Dendritic cell treated with granulocyte-macrophage colony-stimulating factor and Interleukin-4, amounts not matched to agents 40 ng/mL and 50 ng/mL, for 4 days (primary cell): ENCODE data around the gene PKD2.
"Not testable (repeated sequence)": the region's sequence is repeated elsewhere in the genome, so short reads cannot be mapped to it uniquely, and the experiment has no call there.

Source experiments
- H3K27ac Mint-ChIP-seq: one replicate; pipeline ENCODE4 v1.8.0; 2022; ENCODE audit warnings: mild to moderate bottlenecking, mixed read lengths
- H3K27me3 Mint-ChIP-seq: one replicate; pipeline ENCODE4 v1.8.0; 2022; ENCODE audit warnings: mild to moderate bottlenecking, mixed read lengths
- H3K36me3 Mint-ChIP-seq: one replicate; pipeline ENCODE4 v1.8.0; 2022; ENCODE audit warnings: low read depth, mixed read lengths
- H3K4me1 Mint-ChIP-seq: one replicate; pipeline ENCODE4 v1.8.0; 2022; ENCODE audit warnings: low read depth, mixed read lengths
- H3K4me3 Mint-ChIP-seq: one replicate; pipeline ENCODE4 v1.8.0; 2022; ENCODE audit warnings: mild to moderate bottlenecking, moderate library complexity, mixed read lengths
- H3K9me3 Mint-ChIP-seq: one replicate; pipeline ENCODE4 v1.8.0; 2022; ENCODE audit warnings: mixed read lengths
- intact Hi-C: fragments of 100-400 bp; cut with micrococcal nuclease; formaldehyde crosslinking; loops from one replicate; pipeline ENCODE4 v1.15.0; 2022

The PKD2 gene

GRCh38 chr4:88107406-88108107, 100.1 kb downstream of the PKD2 start:
- Mint-ChIP-seq H3K36me3 (no peaks in the 10 kb centered on the region), H3K9me3 (no peaks in the 10 kb centered on the region), H3K4me1 (peaks cover 27% of the 10 kb centered on the region), H3K27me3 (no peaks in the 10 kb centered on the region), H3K4me3 (no peak overlapping the region), H3K27ac (peak overlapping the region; percentile 37)
- intact Hi-C loops, result no loop called here

GRCh38 chr4:88108108-88108465, 100.7 kb downstream of the PKD2 start:
- intact Hi-C loops, H3K36me3 Mint-ChIP-seq, H3K4me3 Mint-ChIP-seq, H3K9me3 Mint-ChIP-seq, H3K27me3 Mint-ChIP-seq: not testable (repeated sequence)
- Mint-ChIP-seq H3K4me1 (peaks cover 27% of the 10 kb centered on the region), H3K27ac (peak overlapping the region; percentile 37)

GRCh38 chr4:88108747-88109122, 101.3 kb downstream of the PKD2 start:
- Mint-ChIP-seq H3K36me3 (no peaks in the 10 kb centered on the region), H3K4me1 (peaks cover 27% of the 10 kb centered on the region), H3K9me3 (no peaks in the 10 kb centered on the region), H3K27ac (no peak overlapping the region), H3K4me3 (no peak overlapping the region), H3K27me3 (no peaks in the 10 kb centered on the region)
- intact Hi-C loops, result no loop called here

GRCh38 chr4:88109123-88109881, 101.9 kb downstream of the PKD2 start:
- Mint-ChIP-seq H3K9me3 (no peaks in the 10 kb centered on the region), H3K27ac (no peak overlapping the region), H3K27me3 (no peaks in the 10 kb centered on the region), H3K36me3 (no peaks in the 10 kb centered on the region), H3K4me3 (no peak overlapping the region), H3K4me1 (peaks cover 27% of the 10 kb centered on the region)
- intact Hi-C loops, result no loop called here

- H3K4me3 Mint-ChIP-seq, result no peak overlapping the region
- H3K4me1 Mint-ChIP-seq, result peaks cover 23% of the 10 kb centered on the region
- no peak overlapping the region for H3K27ac Mint-ChIP-seq
- H3K27me3 Mint-ChIP-seq, result no peaks in the 10 kb centered on the region
- H3K9me3 Mint-ChIP-seq, result no peaks in the 10 kb centered on the region
- intact Hi-C loops, result no loop called here
- no peaks in the 10 kb centered on the region for H3K36me3 Mint-ChIP-seq
Observed at GRCh38 chr4:88110826-88111225, 103.4 kb downstream of the PKD2 start.

GRCh38 chr4:88112856-88113255, 105.4 kb downstream of the PKD2 start:
- Mint-ChIP-seq H3K4me1 (peaks cover 5% of the 10 kb centered on the region), H3K9me3 (no peaks in the 10 kb centered on the region), H3K36me3 (no peaks in the 10 kb centered on the region), H3K4me3 (no peak overlapping the region), H3K27me3 (no peaks in the 10 kb centered on the region), H3K27ac (no peak overlapping the region)
- intact Hi-C loops, result no loop called here

- Mint-ChIP-seq H3K4me3 (no peak overlapping the region), H3K27me3 (no peaks in the 10 kb centered on the region), H3K4me1 (no peaks in the 10 kb centered on the region), H3K27ac (no peak overlapping the region), H3K36me3 (peaks cover 11% of the 10 kb centered on the region), H3K9me3 (peaks cover 19% of the 10 kb centered on the region)
- intact Hi-C loops, result no loop called here
Observed at GRCh38 chr4:88115587-88115986, 108.2 kb downstream of the PKD2 start.

GRCh38 chr4:88119943-88120342, 112.5 kb downstream of the PKD2 start:
- H3K4me1 Mint-ChIP-seq, result no peaks in the 10 kb centered on the region
- peaks cover 36% of the 10 kb centered on the region for H3K9me3 Mint-ChIP-seq

GRCh38 chr4:88122260-88122659, 114.8 kb downstream of the PKD2 start:
- H3K27ac Mint-ChIP-seq, H3K27me3 Mint-ChIP-seq, intact Hi-C loops, H3K4me1 Mint-ChIP-seq, H3K4me3 Mint-ChIP-seq: not testable (repeated sequence)
- Mint-ChIP-seq H3K9me3 (peaks cover 37% of the 10 kb centered on the region), H3K36me3 (peaks cover 11% of the 10 kb centered on the region)

More at GRCh38 chr4:88119943-88120342, 112.5 kb downstream of the PKD2 start:
- Mint-ChIP-seq H3K36me3 (peaks cover 11% of the 10 kb centered on the region), H3K27ac (no peak overlapping the region), H3K4me3 (no peak overlapping the region), H3K27me3 (no peaks in the 10 kb centered on the region)
- intact Hi-C loops, result no loop called here
